Breast epithelium (tissue), 4 donors: ENCODE measurements around the gene C10orf62. TPM values are rescaled to one million over a fixed set of nuclear protein-coding genes. Genes with fewer than 3 reads are reported as not detected.

Source experiments
- DNase-seq, 2 donors: peaks; one replicate each; pipeline ENCODE4 v3.0.0-alpha.2; 2019; ENCODE audit warnings: low spot score in 2 of 2
- H3K27ac ChIP-seq, 2 donors: fragments of 200-600 bp; sonication (generic) in 1 of 2; one replicate each; pipeline ENCODE4 v1.5.1; 2016 to 2019; ENCODE audit warnings: mild to moderate bottlenecking in 1 of 2
- H3K27me3 ChIP-seq, 2 donors: fragments of 200-600 bp; sonication (generic) in 1 of 2; one replicate each; pipeline versions ENCODE4 v1.5.1 to v1.6.0; 2017 to 2019; ENCODE audit warnings: control low read depth in 1 of 2, mild to moderate bottlenecking in 1 of 2
- H3K36me3 ChIP-seq: fragments of 200-600 bp; one replicate; pipeline ENCODE4 v1.5.1; 2019
- H3K4me1 ChIP-seq, 2 donors: fragments of 200-600 bp; sonication (generic); one replicate each; pipeline ENCODE4 v1.5.1; 2016 to 2019; ENCODE audit warnings: control low read depth in 1 of 2
- H3K4me3 ChIP-seq, 3 donors: fragments of 200-600 bp; sonication (generic); 1 replicate in 2 of 3; 2 replicates in 1 of 3; pipeline ENCODE4 v1.5.1; 2016 to 2019; ENCODE audit warnings: mild to moderate bottlenecking in 3 of 3, moderate library complexity in 2 of 3
- H3K9me3 ChIP-seq, 2 donors: fragments of 200-600 bp; sonication (generic) in 1 of 2; one replicate each; pipeline ENCODE4 v1.5.1; 2016 to 2019; ENCODE audit warnings: control low read depth in 1 of 2
- CTCF ChIP-seq, 3 donors: fragments of 450-650 bp; IDR thresholded peaks; one replicate each; pipeline ENCODE4 v1.5.1; 2016 to 2017; ENCODE audit warnings: antibody characterized with exemption in 3 of 3, mild to moderate bottlenecking in 3 of 3, moderate library complexity in 3 of 3
- POLR2A ChIP-seq: fragments of 450-650 bp; IDR thresholded peaks from one replicate; pipeline ENCODE4 v1.6.1; 2016; ENCODE audit warnings: antibody characterized with exemption, mild to moderate bottlenecking, moderate library complexity
- POLR2AphosphoS5 ChIP-seq, 3 donors: sonication (generic); formaldehyde crosslinking; IDR thresholded peaks; one replicate each; pipeline ENCODE4 v1.6.1; 2017; ENCODE audit warnings: antibody characterized with exemption in 3 of 3
- intact Hi-C: fragments of 100-400 bp; cut with DNase I; formaldehyde crosslinking; loops from one replicate; pipeline ENCODE4 v1.15.1; 2023; ENCODE audit warnings: low total_unique reads
- total RNA-seq, 3 donors: library from RNA; depleted of rRNA; stranded (reverse); fragments of >200 nt; gene quantifications; one replicate each; pipeline ENCODE4 v1.1.0, GENCODE V29; 2016

The C10orf62 gene
- total RNA-seq, 3 donors from 2014 or later: 0.32 to 0.33 TPM; not detected in 1

- intact Hi-C loops: no loop called here
- DNase-seq: no peak
- Histone ChIP-seq H3K36me3 (no peaks in the 10 kb centered on the region), H3K4me3 (no peak overlapping the region), H3K27ac (no peak overlapping the region), H3K27me3 (no peaks in the 10 kb centered on the region), H3K9me3 (no peaks in the 10 kb centered on the region), H3K4me1 (no peaks in the 10 kb centered on the region)
- TF ChIP-seq POLR2A: no peak
- TF ChIP-seq CTCF (IDR thresholded peaks at IDR 0.05): no peak
- no peak for TF ChIP-seq POLR2AphosphoS5 (IDR thresholded peaks at IDR 0.05)
These were observed 26.2 kb upstream of the C10orf62 start for GRCh38 chr10:97563337-97563736.

- Histone ChIP-seq H3K9me3 (no peaks in the 10 kb centered on the region), H3K4me1 (no peaks in the 10 kb centered on the region), H3K36me3 (no peaks in the 10 kb centered on the region), H3K4me3 (no peak overlapping the region), H3K27ac (no peak overlapping the region), H3K27me3 (no peaks in the 10 kb centered on the region)
- intact Hi-C loops: no loop called here
- no peak for DNase-seq
- no peak for TF ChIP-seq POLR2AphosphoS5 (IDR thresholded peaks at IDR 0.05)
- TF ChIP-seq CTCF (IDR thresholded peaks at IDR 0.05): no peak
- TF ChIP-seq POLR2A: no peak
These were observed 24.7 kb upstream of the C10orf62 start for GRCh38 chr10:97564776-97565175.

- no peak for DNase-seq
- H3K4me3 ChIP-seq: no peak overlapping the region
- H3K9me3 ChIP-seq: no peaks in the 10 kb centered on the region
- intact Hi-C loops: no loop called here
- no peak for TF ChIP-seq POLR2A
- no peak for TF ChIP-seq CTCF (IDR thresholded peaks at IDR 0.05)
- TF ChIP-seq POLR2AphosphoS5 (IDR thresholded peaks at IDR 0.05): no peak
- H3K4me1 ChIP-seq: no peaks in the 10 kb centered on the region
- H3K27ac ChIP-seq: no peak overlapping the region
- H3K36me3 ChIP-seq: no peaks in the 10 kb centered on the region
- H3K27me3 ChIP-seq: no peaks in the 10 kb centered on the region
These were observed 23.1 kb upstream of the C10orf62 start for GRCh38 chr10:97566336-97566996.

GRCh38 chr10:97567891-97568290 lies 21.6 kb upstream of the C10orf62 start:
- Histone ChIP-seq H3K9me3 (no peaks in the 10 kb centered on the region), H3K4me1 (no peaks in the 10 kb centered on the region), H3K4me3 (no peak overlapping the region), H3K27ac (no peak overlapping the region), H3K27me3 (no peaks in the 10 kb centered on the region), H3K36me3 (no peaks in the 10 kb centered on the region)
- intact Hi-C loops: no loop called here
- no peak for DNase-seq
- no peak for TF ChIP-seq POLR2A
- no peak for TF ChIP-seq POLR2AphosphoS5 (IDR thresholded peaks at IDR 0.05)
- TF ChIP-seq CTCF (IDR thresholded peaks at IDR 0.05): no peak

- DNase-seq: no peak
- Histone ChIP-seq H3K27ac (no peak overlapping the region), H3K27me3 (no peaks in the 10 kb centered on the region), H3K9me3 (no peaks in the 10 kb centered on the region), H3K4me1 (no peaks in the 10 kb centered on the region), H3K4me3 (no peak overlapping the region), H3K36me3 (no peaks in the 10 kb centered on the region)
- no peak for TF ChIP-seq POLR2A
- TF ChIP-seq CTCF (IDR thresholded peaks at IDR 0.05): no peak
- TF ChIP-seq POLR2AphosphoS5 (IDR thresholded peaks at IDR 0.05): no peak
- intact Hi-C loops: no loop called here
These were observed 19.3 kb upstream of the C10orf62 start for GRCh38 chr10:97570146-97570788.
